Spleen (tissue), 7 donors: Measurements from ENCODE around the gene KRTAP10-8.

Experiments used
- POLR2A ChIP-seq, 3 donors: fragments of 450-650 bp; IDR thresholded peaks; one replicate each; pipeline ENCODE4 v1.5.1; 2017; ENCODE audit warnings: antibody characterized with exemption in 3 of 3, mild to moderate bottlenecking in 1 of 3
- TF ChIP-seq, protein P1 (sequence below), 11 experiments: fragments of 200-600 bp in 7 of 11; fragments of 450-650 bp in 4 of 11; sonication (generic) in 4 of 11; IDR thresholded peaks in 8 of 11; conservative IDR thresholded peaks in 3 of 11; 1 replicate in 7 of 11; 2 replicates in 4 of 11; pipeline versions ENCODE4 v1.4.0 to v1.8.0; 2016 to 2021; ENCODE audit warnings: antibody characterized with exemption in 11 of 11, inconsistent platforms in 4 of 11, mild to moderate bottlenecking in 1 of 11
- donor health status: DM: no; HTN: no; CAD: no; lungs with moderate emphysema.
- donor health status: DM: no; HTN: no; CAD: no.
- donor health status: DM: no; HTN: no; CAD: no.

DNA sequence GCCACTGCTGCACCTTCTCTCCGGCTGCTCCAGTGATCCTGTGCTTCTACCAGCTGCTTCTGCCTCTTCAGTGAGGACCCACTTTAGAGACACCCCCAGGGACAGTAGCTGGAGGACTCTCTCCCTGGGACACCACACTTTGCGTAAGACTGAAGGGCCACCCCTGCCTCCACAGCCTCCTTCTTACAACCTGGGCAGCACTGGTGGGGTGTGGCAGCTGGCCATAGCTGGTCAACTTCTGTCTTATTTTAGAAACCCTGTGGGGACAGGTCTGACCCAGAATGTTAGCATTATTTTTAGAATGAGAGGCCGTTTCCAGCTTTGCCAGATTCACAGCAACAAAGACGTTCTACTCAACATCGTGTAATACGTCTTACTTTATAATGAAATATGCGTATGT, 13.9 kb downstream of the KRTAP10-8 start:
- TF ChIP-seq POLR2A (IDR thresholded peaks at IDR 0.05), result no peak
- TF ChIP-seq, protein P1, sequence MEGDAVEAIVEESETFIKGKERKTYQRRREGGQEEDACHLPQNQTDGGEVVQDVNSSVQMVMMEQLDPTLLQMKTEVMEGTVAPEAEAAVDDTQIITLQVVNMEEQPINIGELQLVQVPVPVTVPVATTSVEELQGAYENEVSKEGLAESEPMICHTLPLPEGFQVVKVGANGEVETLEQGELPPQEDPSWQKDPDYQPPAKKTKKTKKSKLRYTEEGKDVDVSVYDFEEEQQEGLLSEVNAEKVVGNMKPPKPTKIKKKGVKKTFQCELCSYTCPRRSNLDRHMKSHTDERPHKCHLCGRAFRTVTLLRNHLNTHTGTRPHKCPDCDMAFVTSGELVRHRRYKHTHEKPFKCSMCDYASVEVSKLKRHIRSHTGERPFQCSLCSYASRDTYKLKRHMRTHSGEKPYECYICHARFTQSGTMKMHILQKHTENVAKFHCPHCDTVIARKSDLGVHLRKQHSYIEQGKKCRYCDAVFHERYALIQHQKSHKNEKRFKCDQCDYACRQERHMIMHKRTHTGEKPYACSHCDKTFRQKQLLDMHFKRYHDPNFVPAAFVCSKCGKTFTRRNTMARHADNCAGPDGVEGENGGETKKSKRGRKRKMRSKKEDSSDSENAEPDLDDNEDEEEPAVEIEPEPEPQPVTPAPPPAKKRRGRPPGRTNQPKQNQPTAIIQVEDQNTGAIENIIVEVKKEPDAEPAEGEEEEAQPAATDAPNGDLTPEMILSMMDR (IDR thresholded peaks at IDR 0.05 in 8 of 11, conservative IDR thresholded peaks at IDR 0.05 in 3 of 11), result no peak
